Measurements from ENCODE around the gene ELP4. TPM values are rescaled to one million over a fixed set of nuclear protein-coding genes. Genes with fewer than 3 reads are reported as not detected.

ELP4 gene
- total RNA-seq, 1 experiment from 2014 or later = 21.4 TPM

GRCh38 chr11:31657091-31657490 lies 147.5 kb downstream of the ELP4 start:
- H3K9ac ChIP-seq (ENCODE audit: low read length) = no peak overlapping the region
- no peak overlapping the region for H2AFZ ChIP-seq (ENCODE audit: low read depth, low read length, poor library complexity, severe bottlenecking)
- ATAC-seq (no peak), DNase-seq (ENCODE audit: low read depth, low spot score) (no peak)
- RAD21 ChIA-PET (ENCODE audit: low non-redundant PET in 1 of 2, low total read pairs in 2 of 2, uncharacterized antibody in 2 of 2, unreplicated experiment in 2 of 2) = no interaction called here
- no peak overlapping the region for H3K27ac ChIP-seq (ENCODE audit: low read depth, low read length)
- H3K79me2 ChIP-seq (ENCODE audit: insufficient read depth, low read length) = no peaks in the 10 kb centered on the region
- H3K27me3 ChIP-seq (ENCODE audit: insufficient read depth, low read length) = no peaks in the 10 kb centered on the region
- H3K9me3 ChIP-seq (ENCODE audit: control insufficient read depth in 1 of 2, insufficient read depth in 1 of 2, low read depth in 1 of 2, low read length in 2 of 2) = no peaks in the 10 kb centered on the region
- no peak overlapping the region for H3K4me2 ChIP-seq (ENCODE audit: low read length)
- peaks cover 15 to 28% of the 10 kb centered on the region in 2 experiments for H3K4me1 ChIP-seq (ENCODE audit: control insufficient read depth in 1 of 2, insufficient read depth in 2 of 2, low read length in 2 of 2)
- TF ChIP-seq POLR2A (IDR thresholded peaks at IDR 0.05; ENCODE audit: borderline replicate concordance, extremely low read depth, insufficient read depth, insufficient read length) (no peak), FOSL1 (IDR thresholded peaks at IDR 0.05; ENCODE audit: low read depth) (no peak), EGR1 (IDR thresholded peaks at IDR 0.05; ENCODE audit: low read depth) (no peak), EZH2 (IDR thresholded peaks at IDR 0.05) (no peak), ELF1 (IDR thresholded peaks at IDR 0.05; ENCODE audit: borderline replicate concordance, low read depth) (no peak), ZNF274 (IDR thresholded peaks at IDR 0.05; ENCODE audit: low read depth, low read length) (no peak), ZFX (IDR thresholded peaks at IDR 0.05) (no peak), SIN3A (IDR thresholded peaks at IDR 0.05; ENCODE audit: low read depth) (no peak), YY1 (IDR thresholded peaks at IDR 0.05; ENCODE audit: extremely low read depth, insufficient replicate concordance, low read depth, low read length) (no peak), CEBPB (IDR thresholded peaks at IDR 0.05; ENCODE audit: low read depth) (no peak), SRF (IDR thresholded peaks at IDR 0.05; ENCODE audit: low read depth) (no peak), CTCF (IDR thresholded peaks at IDR 0.05 in 2 of 3, conservative IDR thresholded peaks at IDR 0.05 in 1 of 3; ENCODE audit: borderline replicate concordance in 1 of 3, insufficient read depth in 1 of 3, low read depth in 2 of 3, low read length in 2 of 3) (no peak), EZH2phosphoT487 (IDR thresholded peaks at IDR 0.05; ENCODE audit: borderline replicate concordance) (no peak), RAD21 (IDR thresholded peaks at IDR 0.05; ENCODE audit: low read depth) (no peak)
- TF ChIP-seq, protein P1, sequence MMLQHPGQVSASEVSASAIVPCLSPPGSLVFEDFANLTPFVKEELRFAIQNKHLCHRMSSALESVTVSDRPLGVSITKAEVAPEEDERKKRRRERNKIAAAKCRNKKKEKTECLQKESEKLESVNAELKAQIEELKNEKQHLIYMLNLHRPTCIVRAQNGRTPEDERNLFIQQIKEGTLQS (IDR thresholded peaks at IDR 0.05) = no peak
- TF ChIP-seq, protein P2, sequence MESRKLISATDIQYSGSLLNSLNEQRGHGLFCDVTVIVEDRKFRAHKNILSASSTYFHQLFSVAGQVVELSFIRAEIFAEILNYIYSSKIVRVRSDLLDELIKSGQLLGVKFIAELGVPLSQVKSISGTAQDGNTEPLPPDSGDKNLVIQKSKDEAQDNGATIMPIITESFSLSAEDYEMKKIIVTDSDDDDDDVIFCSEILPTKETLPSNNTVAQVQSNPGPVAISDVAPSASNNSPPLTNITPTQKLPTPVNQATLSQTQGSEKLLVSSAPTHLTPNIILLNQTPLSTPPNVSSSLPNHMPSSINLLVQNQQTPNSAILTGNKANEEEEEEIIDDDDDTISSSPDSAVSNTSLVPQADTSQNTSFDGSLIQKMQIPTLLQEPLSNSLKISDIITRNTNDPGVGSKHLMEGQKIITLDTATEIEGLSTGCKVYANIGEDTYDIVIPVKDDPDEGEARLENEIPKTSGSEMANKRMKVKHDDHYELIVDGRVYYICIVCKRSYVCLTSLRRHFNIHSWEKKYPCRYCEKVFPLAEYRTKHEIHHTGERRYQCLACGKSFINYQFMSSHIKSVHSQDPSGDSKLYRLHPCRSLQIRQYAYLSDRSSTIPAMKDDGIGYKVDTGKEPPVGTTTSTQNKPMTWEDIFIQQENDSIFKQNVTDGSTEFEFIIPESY (IDR thresholded peaks at IDR 0.05; ENCODE audit: extremely low read depth, insufficient replicate concordance, low read length) = no peak
- no peaks in the 10 kb centered on the region for H4K20me1 ChIP-seq (ENCODE audit: insufficient read depth)
- POLR2A ChIA-PET = no interaction called here
- intact Hi-C loops (cut with micrococcal nuclease) = no loop called here
- H3K36me3 ChIP-seq (ENCODE audit: control insufficient read depth in 1 of 2, insufficient read depth in 2 of 2, low read length in 2 of 2) = no peaks in the 10 kb centered on the region
- no peaks in the 10 kb centered on the region for H3K9me2 ChIP-seq (ENCODE audit: insufficient read depth)
- CTCF ChIA-PET = interaction anchor here (0.8 kb wide), 1 partner anchor 16 kb away, joined by 4 read pairs; no protein-coding TSS in a partner anchor
- no TSS peak for BruUV-seq (replicated peaks)
- no peak overlapping the region for H3K4me3 ChIP-seq (replicated peaks in 1 of 2; ENCODE audit: low read depth in 1 of 2, low read length in 2 of 2)

All from HCT116 (cell line).